Raji (cell line): ENCODE data around the gene CDX1.

Experiments
- POLR2A ChIP-seq: IDR thresholded peaks from 2 replicates; pipeline ENCODE4 v1.6.1; 2011; ENCODE audit warnings: low read depth, low read length, control low read depth; ENCODE audit not compliant: insufficient read depth

The CDX1 gene

GRCh38 chr5:150126199-150126920 is 40.2 kb upstream of the CDX1 start:
- TF ChIP-seq POLR2A = no peak

GRCh38 chr5:150126921-150127265 is 39.7 kb upstream of the CDX1 start:
- no peak for TF ChIP-seq POLR2A

GRCh38 chr5:150129454-150129812 is 37.1 kb upstream of the CDX1 start:
- TF ChIP-seq POLR2A = no peak

GRCh38 chr5:150129813-150130492 is 36.6 kb upstream of the CDX1 start:
- no peak for TF ChIP-seq POLR2A

GRCh38 chr5:150130493-150130922 is 36.1 kb upstream of the CDX1 start:
- no peak for TF ChIP-seq POLR2A

GRCh38 chr5:150131461-150131860 is 35.1 kb upstream of the CDX1 start:
- no peak for TF ChIP-seq POLR2A

- no peak for TF ChIP-seq POLR2A
Observed at GRCh38 chr5:150131978-150132694, 34.4 kb upstream of the CDX1 start.

- no peak for TF ChIP-seq POLR2A
Observed at GRCh38 chr5:150132740-150133139, 33.8 kb upstream of the CDX1 start.

- TF ChIP-seq POLR2A = no peak
Observed at GRCh38 chr5:150133581-150134197, 32.9 kb upstream of the CDX1 start.

GRCh38 chr5:150134198-150134588 is 32.4 kb upstream of the CDX1 start:
- TF ChIP-seq POLR2A = no peak

GRCh38 chr5:150135557-150136304 is 30.8 kb upstream of the CDX1 start:
- no peak for TF ChIP-seq POLR2A

- no peak for TF ChIP-seq POLR2A
Observed at GRCh38 chr5:150136305-150137167, 30.0 kb upstream of the CDX1 start.

GRCh38 chr5:150137168-150137957 is 29.2 kb upstream of the CDX1 start:
- no peak for TF ChIP-seq POLR2A
